T-cell (primary cell): ENCODE measurements around the gene MPL. TPM values are rescaled to one million over a fixed set of nuclear protein-coding genes. Genes with fewer than 3 reads are reported as not detected.

Experiments
- ATAC-seq, 4 experiments: fragments of 200-7000 bp in 3 of 4; fragments of 150-1000 bp in 1 of 4; cut with Tn5 transposase; replicated peaks in 1 of 4; 1 replicate in 3 of 4; 2 replicates in 1 of 4; pipeline ENCODE4 v1.10.0; 2021; ENCODE audit warnings: moderate library complexity in 3 of 4, mild to moderate bottlenecking in 2 of 4, moderate number of reproducible peaks in 1 of 4
- CTCF ChIA-PET, 2 donors: fragments of 300-600 bp; sonication (Branson Sonifier 250); formaldehyde crosslinking; loops; one replicate each; lab custom pipeline; 2022; ENCODE audit warnings: antibody characterized with exemption in 2 of 2; lab: Charles Lee
- POLR2A ChIA-PET, 2 donors: fragments of 300-600 bp; sonication (Branson Sonifier 250); formaldehyde crosslinking; loops; one replicate each; lab custom pipeline; 2022; ENCODE audit warnings: antibody characterized with exemption in 2 of 2; lab: Charles Lee
- DNase-seq, 35 experiments: peaks; one replicate each; pipeline versions ENCODE4 v3.0.0 to v3.0.0-alpha.2; 2013 to 2023
- H3K27ac ChIP-seq: one replicate; pipeline ENCODE4 v1.5.1; 2013; ENCODE audit warnings: low read length
- H3K27me3 ChIP-seq, 2 experiments: replicated peaks in 1 of 2; 1 replicate in 1 of 2; 2 replicates in 1 of 2; pipeline versions ENCODE4 v1.6.1 to v1.7.0; 2013; ENCODE audit warnings: low read length in 1 of 2, mixed read lengths in 1 of 2; ENCODE audit not compliant: control insufficient read depth in 2 of 2, insufficient read depth in 2 of 2; ENCODE audit errors: extremely low read depth in 1 of 2
- H3K36me3 ChIP-seq, 2 donors: 1 replicate in 1 of 2; 2 replicates in 1 of 2; pipeline versions ENCODE4 v1.6.1 to v1.7.0; 2013; ENCODE audit warnings: low read length in 1 of 2; ENCODE audit not compliant: control insufficient read depth in 2 of 2, insufficient read depth in 1 of 2; ENCODE audit errors: extremely low read depth in 1 of 2
- H3K4me1 ChIP-seq, 2 experiments: 1 replicate in 1 of 2; 2 replicates in 1 of 2; pipeline versions ENCODE4 v1.6.1 to v1.7.0; 2013; ENCODE audit warnings: low read length in 2 of 2, mixed read lengths in 1 of 2; ENCODE audit not compliant: insufficient read depth in 2 of 2, control insufficient read depth in 1 of 2; ENCODE audit errors: extremely low read depth in 1 of 2
- H3K4me3 ChIP-seq, 2 donors: 1 replicate in 1 of 2; 2 replicates in 1 of 2; pipeline versions ENCODE4 v1.5.1 to v1.7.0; 2013; ENCODE audit warnings: mild to moderate bottlenecking in 2 of 2, low read length in 1 of 2, moderate library complexity in 1 of 2; ENCODE audit not compliant: control insufficient read depth in 1 of 2; ENCODE audit errors: extremely low read depth in 1 of 2
- H3K9me3 ChIP-seq: 2 replicates; pipeline ENCODE4 v1.7.0; 2013
- H3K27ac Mint-ChIP-seq, 2 donors: one replicate each; pipeline ENCODE4 v1.8.0; 2020 to 2021; ENCODE audit warnings: mild to moderate bottlenecking in 2 of 2, mixed read lengths in 2 of 2
- H3K27me3 Mint-ChIP-seq, 2 donors: one replicate each; pipeline ENCODE4 v1.8.0; 2021 to 2022; ENCODE audit warnings: mixed read lengths in 2 of 2
- H3K36me3 Mint-ChIP-seq: one replicate; pipeline ENCODE4 v1.8.0; 2021; ENCODE audit warnings: mixed read lengths
- H3K4me1 Mint-ChIP-seq, 3 donors: one replicate each; pipeline ENCODE4 v1.8.0; 2020 to 2022; ENCODE audit warnings: mixed read lengths in 3 of 3, mild to moderate bottlenecking in 1 of 3
- H3K4me3 Mint-ChIP-seq, 3 donors: one replicate each; pipeline ENCODE4 v1.8.0; 2020 to 2022; ENCODE audit warnings: mild to moderate bottlenecking in 3 of 3, mixed read lengths in 3 of 3, moderate library complexity in 3 of 3
- H3K9me3 Mint-ChIP-seq, 3 donors: one replicate each; pipeline ENCODE4 v1.8.0; 2020 to 2022; ENCODE audit warnings: mixed read lengths in 3 of 3
- WGBS: methylation state at CpG from one replicate; pipeline ENCODE4 v1.1.5; 2013; ENCODE audit warnings: missing lambda C conversion rate; ENCODE audit not compliant: insufficient coverage; 5-methylcytosine and 5-hydroxymethylcytosine counted together
- total RNA-seq, 35 experiments: library from RNA in 6 of 35; stranded (reverse) in 6 of 35; fragments of 120-200 nt in 1 of 35; gene quantifications; one replicate each; pipeline versions ENCODE4 v1.2.1 to v1.2.4 and lab custom pipeline; 2013 to 2026

The MPL gene
- total RNA-seq, 5 donors from 2014 or later (not counting 1 experiment from before 2014, with no cell fraction given): 0.26 to 0.63 (median 0.61) TPM; not detected in 2

- Mint-ChIP-seq H3K36me3 (no peaks in the 10 kb centered on the region), H3K9me3 (no peaks in the 10 kb centered on the region), H3K4me1 (no peaks in the 10 kb centered on the region), H3K4me3 (no peak overlapping the region), H3K27me3 (peaks cover 3 to 5% of the 10 kb centered on the region in 2 donors), H3K27ac (no peak overlapping the region)
- CTCF ChIA-PET: no interaction called here
- Histone ChIP-seq H3K27ac (no peak overlapping the region), H3K4me3 (no peak overlapping the region), H3K27me3 (peaks cover 0 to 13% of the 10 kb centered on the region in 2 experiments), H3K4me1 (no peaks in the 10 kb centered on the region), H3K36me3 (no peaks in the 10 kb centered on the region), H3K9me3 (no peaks in the 10 kb centered on the region)
- 79% methylated on average over 1 of the region's 1 CpG for WGBS
- POLR2A ChIA-PET: no interaction called here
- no peak for ATAC-seq
- DNase-seq: no peak
Observed at GRCh38 chr1:43302201-43302600, 35.4 kb upstream of the MPL start.

- Mint-ChIP-seq H3K9me3 (no peaks in the 10 kb centered on the region), H3K27me3 (peaks cover 3 to 5% of the 10 kb centered on the region in 2 donors), H3K4me3 (no peak overlapping the region), H3K36me3 (no peaks in the 10 kb centered on the region), H3K4me1 (no peaks in the 10 kb centered on the region), H3K27ac (no peak overlapping the region)
- no peak overlapping the region for H3K4me3 ChIP-seq
- H3K27ac ChIP-seq: no peak overlapping the region
- no peaks in the 10 kb centered on the region for H3K4me1 ChIP-seq
- ATAC-seq: no peak
- no peaks in the 10 kb centered on the region for H3K36me3 ChIP-seq
- ChIA-PET POLR2A (no interaction called here), CTCF (no interaction called here)
- DNase-seq: no peak
- peaks cover 0 to 19% of the 10 kb centered on the region in 2 experiments for H3K27me3 ChIP-seq
- WGBS: 67% methylated on average over 2 of the region's 7 CpGs
- H3K9me3 ChIP-seq: no peaks in the 10 kb centered on the region
Observed at GRCh38 chr1:43302721-43303470, 34.7 kb upstream of the MPL start.

- WGBS: 80% methylated on average over 5 of the region's 8 CpGs
- H3K27ac Mint-ChIP-seq: no peak overlapping the region
- Histone ChIP-seq H3K27ac (no peak overlapping the region), H3K36me3 (no peaks in the 10 kb centered on the region), H3K4me1 (no peaks in the 10 kb centered on the region), H3K9me3 (no peaks in the 10 kb centered on the region), H3K4me3 (no peak overlapping the region), H3K27me3 (peaks cover 0 to 27% of the 10 kb centered on the region in 2 experiments)
- H3K4me3 Mint-ChIP-seq: no peak overlapping the region
- H3K9me3 Mint-ChIP-seq: no peaks in the 10 kb centered on the region
- ChIA-PET CTCF (no interaction called here), POLR2A (no interaction called here)
- ATAC-seq (no peak), DNase-seq (no peak)
- no peaks in the 10 kb centered on the region for H3K36me3 Mint-ChIP-seq
- peaks cover 3 to 5% of the 10 kb centered on the region in 2 donors for H3K27me3 Mint-ChIP-seq
- H3K4me1 Mint-ChIP-seq: no peaks in the 10 kb centered on the region
Observed at GRCh38 chr1:43303471-43304313, 33.9 kb upstream of the MPL start.

- WGBS: 70% methylated on average over 8 of the region's 8 CpGs
- CTCF ChIA-PET: no interaction called here
- Mint-ChIP-seq H3K9me3 (no peaks in the 10 kb centered on the region), H3K4me1 (no peaks in the 10 kb centered on the region), H3K4me3 (no peak overlapping the region), H3K36me3 (no peaks in the 10 kb centered on the region), H3K27me3 (peaks cover 3 to 5% of the 10 kb centered on the region in 2 donors), H3K27ac (no peak overlapping the region)
- DNase-seq: no peak
- no peak overlapping the region for H3K4me3 ChIP-seq
- no peak for ATAC-seq
- no peaks in the 10 kb centered on the region for H3K4me1 ChIP-seq
- H3K9me3 ChIP-seq: no peaks in the 10 kb centered on the region
- POLR2A ChIA-PET: no interaction called here
- peaks cover 0 to 31% of the 10 kb centered on the region in 2 experiments for H3K27me3 ChIP-seq
- no peak overlapping the region for H3K27ac ChIP-seq
- H3K36me3 ChIP-seq: no peaks in the 10 kb centered on the region
Observed at GRCh38 chr1:43304314-43304681, 33.3 kb upstream of the MPL start.

GRCh38 chr1:43304771-43305300 is 32.8 kb upstream of the MPL start:
- POLR2A ChIA-PET: no interaction called here
- no peaks in the 10 kb centered on the region for H3K9me3 ChIP-seq
- Mint-ChIP-seq H3K36me3 (no peaks in the 10 kb centered on the region), H3K27me3 (peaks cover 3 to 5% of the 10 kb centered on the region in 2 donors), H3K27ac (no peak overlapping the region), H3K4me1 (no peaks in the 10 kb centered on the region), H3K9me3 (no peaks in the 10 kb centered on the region), H3K4me3 (no peak overlapping the region)
- no peaks in the 10 kb centered on the region for H3K4me1 ChIP-seq
- no peak overlapping the region for H3K4me3 ChIP-seq
- peaks cover 0 to 34% of the 10 kb centered on the region in 2 experiments for H3K27me3 ChIP-seq
- CTCF ChIA-PET: no interaction called here
- DNase-seq (no peak), ATAC-seq (no peak)
- 92% methylated on average over 41 of the region's 46 CpGs for WGBS
- H3K27ac ChIP-seq: no peak overlapping the region
- no peaks in the 10 kb centered on the region for H3K36me3 ChIP-seq

GRCh38 chr1:43305461-43305860 is 32.2 kb upstream of the MPL start:
- peaks cover 3 to 5% of the 10 kb centered on the region in 2 donors for H3K27me3 Mint-ChIP-seq
- no peaks in the 10 kb centered on the region for H3K4me1 Mint-ChIP-seq
- ATAC-seq (no peak), DNase-seq (no peak)
- H3K9me3 Mint-ChIP-seq: no peaks in the 10 kb centered on the region
- no peaks in the 10 kb centered on the region for H3K9me3 ChIP-seq
- ChIA-PET CTCF (no interaction called here), POLR2A (no interaction called here)
- no peaks in the 10 kb centered on the region for H3K36me3 ChIP-seq
- no peak overlapping the region for H3K4me3 Mint-ChIP-seq
- no peaks in the 10 kb centered on the region for H3K36me3 Mint-ChIP-seq
- WGBS: 58% methylated on average over 2 of the region's 3 CpGs
- H3K27ac ChIP-seq: no peak overlapping the region
- H3K27me3 ChIP-seq: peaks cover 0 to 34% of the 10 kb centered on the region in 2 experiments
- no peaks in the 10 kb centered on the region for H3K4me1 ChIP-seq
- H3K27ac Mint-ChIP-seq: no peak overlapping the region
- no peak overlapping the region for H3K4me3 ChIP-seq
